ENCODE measurements around the gene CACNB1. TPM values are rescaled to one million over a fixed set of nuclear protein-coding genes. Genes with fewer than 3 reads are reported as not detected.

The CACNB1 gene
- total RNA-seq, 3 donors from 2014 or later: 8.3 to 9.0 (median 8.8) TPM

DNA sequence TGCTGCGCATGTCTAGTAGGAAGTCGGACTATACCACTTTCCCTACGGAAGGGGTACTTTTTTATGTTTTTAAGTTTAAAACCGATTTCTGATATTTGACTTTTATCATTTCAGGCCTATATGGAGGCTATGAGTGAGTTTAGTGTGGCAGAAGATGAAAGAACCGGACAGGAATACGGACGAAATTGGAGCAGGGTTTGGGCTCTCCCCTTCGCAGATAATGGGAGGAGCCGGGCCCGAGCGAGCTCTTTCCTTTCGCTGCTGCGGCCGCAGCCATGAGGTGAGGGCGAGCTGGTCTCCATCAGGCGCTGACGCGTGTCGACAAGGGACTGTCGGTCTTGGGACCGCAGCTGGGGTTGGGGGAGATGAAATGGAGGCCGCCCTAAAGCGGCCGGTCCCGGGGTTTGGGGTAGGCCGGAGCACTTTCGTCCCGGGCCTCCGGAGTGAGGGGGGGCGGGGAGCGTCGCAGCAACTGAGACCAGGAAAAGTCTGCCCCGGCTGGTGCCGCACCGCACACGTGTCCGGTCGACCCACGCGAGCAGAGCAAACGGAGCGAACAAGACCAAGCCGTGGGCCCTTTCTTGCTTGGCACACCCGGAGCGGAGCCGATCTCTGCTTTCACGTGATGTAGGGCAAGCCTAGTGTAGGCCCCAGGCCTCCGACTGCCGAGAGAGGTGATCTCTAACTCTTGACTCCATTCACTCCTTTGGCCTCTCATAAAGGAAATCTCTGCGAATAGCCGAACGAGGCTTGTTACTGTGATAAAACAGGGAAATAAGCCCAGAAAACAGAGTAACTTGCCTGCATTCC, 2.8 kb upstream of the CACNB1 start, which contains the start of gene RPL19:
Gene RPL19 (plus strand): TSS at position 214 of the 810 bp plus-strand sequence. CDS start 62 bp downstream, at position 276.
- H3K27me3 Mint-ChIP-seq (ENCODE audit: low read depth): no peaks in the 10 kb centered on the region
- peak within 1 kb of the TSS; percentile 99 for H3K4me3 Mint-ChIP-seq
- peaks cover 62% of the 10 kb centered on the region for H3K4me1 Mint-ChIP-seq (ENCODE audit: low read depth)
- ATAC-seq (peak; percentile 74), DNase-seq (peak; percentile 77)
- no peaks in the 10 kb centered on the region for H3K9me3 Mint-ChIP-seq
- peaks cover 45% of the 10 kb centered on the region for H3K36me3 Mint-ChIP-seq (ENCODE audit: insufficient read depth)

DNA sequence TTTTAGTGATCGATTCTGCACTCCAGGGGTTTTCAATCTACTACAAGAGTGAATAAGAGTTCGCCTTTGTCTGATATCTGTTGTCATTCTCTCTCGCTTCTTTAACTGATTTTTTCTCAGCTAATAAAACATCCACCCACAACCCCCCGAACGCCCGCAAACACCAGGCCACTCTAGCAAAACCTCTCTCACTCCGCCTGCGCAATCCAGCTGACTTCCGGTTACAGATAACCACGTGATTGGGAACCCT, 2.3 kb upstream of the CACNB1 start:
- H3K4me3 Mint-ChIP-seq: peak overlapping the region; percentile 99
- H3K4me1 Mint-ChIP-seq (ENCODE audit: low read depth): peaks cover 60% of the 10 kb centered on the region
- peaks cover 40% of the 10 kb centered on the region for H3K36me3 Mint-ChIP-seq (ENCODE audit: insufficient read depth)
- H3K27me3 Mint-ChIP-seq (ENCODE audit: low read depth): no peaks in the 10 kb centered on the region
- DNase-seq: peak; percentile 82
- peak; percentile 45 to 53 for ATAC-seq
- H3K9me3 Mint-ChIP-seq: no peaks in the 10 kb centered on the region

DNA sequence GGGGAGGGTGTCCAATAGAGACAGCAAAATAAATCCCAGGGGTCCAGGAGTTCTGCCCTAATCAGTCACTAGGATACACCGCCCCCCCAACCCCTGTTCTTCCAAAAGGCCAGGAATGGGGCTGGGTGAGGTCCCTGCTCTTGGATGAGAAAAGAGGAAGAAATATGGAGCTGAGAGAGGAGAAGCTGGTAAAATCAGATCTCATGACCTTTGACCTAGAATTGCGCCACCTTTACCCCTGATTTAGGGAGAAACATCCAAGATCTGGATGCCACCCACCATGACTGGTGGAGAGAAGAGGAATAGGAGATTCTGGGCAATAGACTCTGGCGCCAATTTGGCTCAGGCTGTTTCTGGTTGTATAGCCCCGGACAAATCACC, 707 bp upstream of the CACNB1 start:
- H3K27me3 Mint-ChIP-seq (ENCODE audit: low read depth): no peaks in the 10 kb centered on the region
- peak overlapping the region; percentile 99 for H3K4me3 Mint-ChIP-seq
- H3K9me3 Mint-ChIP-seq: no peaks in the 10 kb centered on the region
- H3K36me3 Mint-ChIP-seq (ENCODE audit: insufficient read depth): peaks cover 26% of the 10 kb centered on the region
- ATAC-seq (no peak), DNase-seq (no peak)
- H3K4me1 Mint-ChIP-seq (ENCODE audit: low read depth): peaks cover 56% of the 10 kb centered on the region

DNA sequence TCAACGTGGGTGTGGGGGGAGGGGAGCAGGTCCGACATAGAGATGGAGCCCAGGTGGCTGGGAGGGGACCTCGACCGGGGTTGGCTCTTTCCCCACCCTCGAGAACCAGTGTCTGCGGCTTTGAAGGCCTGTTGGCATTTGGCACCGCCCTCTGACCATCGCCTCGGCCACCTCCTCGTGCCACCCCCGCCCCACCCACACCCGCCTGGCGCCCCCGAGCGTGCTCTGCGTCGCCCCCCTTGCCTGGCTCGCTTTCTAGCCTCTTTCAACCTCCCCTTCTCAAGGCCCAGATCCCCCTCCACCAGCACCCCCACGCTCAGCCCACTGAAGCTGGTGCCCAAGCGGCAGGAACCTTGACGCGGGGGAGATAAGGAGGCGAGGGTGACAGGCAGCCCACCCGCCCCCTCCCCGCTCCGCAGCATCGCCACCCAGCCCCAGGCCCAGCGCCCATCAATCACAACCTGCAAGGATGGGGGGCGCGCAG, 619 bp downstream of the CACNB1 start:
- peaks cover 18% of the 10 kb centered on the region for H3K36me3 Mint-ChIP-seq (ENCODE audit: insufficient read depth)
- ATAC-seq (peak; percentile 0 to 1), DNase-seq (no peak)
- H3K27me3 Mint-ChIP-seq (ENCODE audit: low read depth): no peaks in the 10 kb centered on the region
- peak overlapping the region; percentile 99 for H3K4me3 Mint-ChIP-seq
- no peaks in the 10 kb centered on the region for H3K9me3 Mint-ChIP-seq
- H3K4me1 Mint-ChIP-seq (ENCODE audit: low read depth): peaks cover 44% of the 10 kb centered on the region

DNA sequence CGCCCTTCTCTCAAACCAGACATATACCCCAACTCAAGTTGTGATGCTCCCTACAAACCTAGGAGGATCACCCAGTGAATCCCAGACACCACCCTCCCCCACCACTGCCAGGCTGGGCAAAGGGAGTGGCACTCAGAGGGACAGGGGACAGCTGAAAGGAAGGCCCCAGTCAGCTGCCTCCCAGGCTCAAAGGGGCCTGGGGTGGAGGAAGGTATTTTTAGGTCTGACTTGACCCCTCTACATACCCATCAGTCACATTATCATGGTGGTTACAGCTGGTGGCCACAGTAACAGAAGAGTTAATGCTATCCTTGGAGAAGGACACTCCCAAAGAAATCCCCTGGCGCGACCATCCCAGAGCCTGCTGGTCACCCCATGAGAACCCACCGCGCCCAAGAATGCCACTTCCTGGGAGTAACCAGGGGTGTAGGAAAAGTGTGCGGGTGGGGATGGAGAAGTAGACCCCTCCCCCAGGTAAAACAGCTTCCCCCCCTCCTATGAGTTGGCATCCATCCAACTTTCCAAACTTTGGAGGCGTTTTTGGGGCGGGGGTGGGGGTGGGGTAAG, 1.1 kb downstream of the CACNB1 start:
- Mint-ChIP-seq H3K4me3 (peak overlapping the region; percentile 75), H3K36me3 (ENCODE audit: insufficient read depth) (peaks cover 14% of the 10 kb centered on the region), H3K9me3 (no peaks in the 10 kb centered on the region), H3K27me3 (ENCODE audit: low read depth) (no peaks in the 10 kb centered on the region), H3K4me1 (ENCODE audit: low read depth) (peaks cover 42% of the 10 kb centered on the region)
- DNase-seq (no peak), ATAC-seq (no peak)

DNA sequence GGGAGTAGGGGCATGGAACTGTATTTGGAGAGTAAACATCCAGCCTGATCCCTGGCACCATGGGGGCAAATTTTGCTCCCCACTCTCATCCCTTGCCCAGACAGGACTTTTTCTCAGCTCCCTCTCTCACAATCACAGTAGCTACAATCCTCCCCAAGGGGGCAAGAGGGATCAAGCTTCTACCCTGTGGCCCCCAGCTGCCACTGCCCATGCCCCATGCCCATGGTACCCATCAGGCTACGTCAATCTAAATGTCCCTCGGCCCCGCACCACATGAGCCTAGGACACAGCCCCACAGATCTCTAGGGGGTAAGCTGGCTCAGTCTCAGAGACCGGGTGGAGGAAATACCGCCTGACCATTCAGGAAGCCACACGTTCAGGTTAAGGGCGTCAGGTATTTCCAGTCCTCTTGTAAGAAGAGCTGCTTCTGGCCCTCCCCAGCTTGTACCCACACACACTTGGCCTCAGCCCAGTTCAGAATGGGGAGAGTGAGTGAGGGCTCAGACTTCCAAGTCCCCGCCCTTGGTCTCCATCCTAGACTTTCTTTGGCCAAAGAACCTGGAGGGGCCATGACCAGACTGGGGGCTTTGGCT, 1.8 kb downstream of the CACNB1 start:
- ATAC-seq (no peak), DNase-seq (no peak)
- peaks cover 7% of the 10 kb centered on the region for H3K36me3 Mint-ChIP-seq (ENCODE audit: insufficient read depth)
- H3K4me1 Mint-ChIP-seq (ENCODE audit: low read depth): peaks cover 39% of the 10 kb centered on the region
- no peaks in the 10 kb centered on the region for H3K9me3 Mint-ChIP-seq
- H3K27me3 Mint-ChIP-seq (ENCODE audit: low read depth): no peaks in the 10 kb centered on the region
- H3K4me3 Mint-ChIP-seq: peak overlapping the region; percentile 75

DNA sequence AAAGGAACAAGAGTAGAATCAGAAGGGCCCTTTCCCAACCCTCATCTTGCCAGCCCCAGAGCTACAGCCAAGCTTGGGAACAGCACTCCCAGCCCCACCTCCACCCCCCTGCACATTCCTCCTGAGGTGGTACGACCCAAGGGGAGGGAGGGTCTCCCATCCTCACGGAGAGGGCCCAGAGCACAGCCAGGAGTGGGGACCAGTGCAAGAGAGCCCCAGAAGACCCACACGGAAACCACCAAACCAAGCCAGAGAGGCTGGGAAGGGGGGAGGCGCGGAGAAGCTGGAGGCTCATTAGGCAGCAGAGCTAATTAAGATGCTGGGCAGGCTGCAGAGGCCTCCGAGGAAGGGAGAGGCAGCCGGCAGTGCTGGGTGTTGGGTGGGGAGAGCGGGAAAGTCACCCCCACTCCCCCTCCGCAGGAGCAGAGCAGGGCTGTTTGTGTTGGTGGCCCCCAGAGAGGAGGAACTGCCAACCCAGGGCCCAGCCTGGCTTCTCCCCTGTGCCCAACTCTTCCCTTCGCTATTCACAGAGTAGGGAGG, 2.4 kb downstream of the CACNB1 start:
- ATAC-seq (no peak), DNase-seq (no peak)
- Mint-ChIP-seq H3K9me3 (no peaks in the 10 kb centered on the region), H3K27me3 (ENCODE audit: low read depth) (no peaks in the 10 kb centered on the region), H3K4me1 (ENCODE audit: low read depth) (peaks cover 39% of the 10 kb centered on the region), H3K4me3 (no peak overlapping the region), H3K36me3 (ENCODE audit: insufficient read depth) (peaks cover 3% of the 10 kb centered on the region)

DNA sequence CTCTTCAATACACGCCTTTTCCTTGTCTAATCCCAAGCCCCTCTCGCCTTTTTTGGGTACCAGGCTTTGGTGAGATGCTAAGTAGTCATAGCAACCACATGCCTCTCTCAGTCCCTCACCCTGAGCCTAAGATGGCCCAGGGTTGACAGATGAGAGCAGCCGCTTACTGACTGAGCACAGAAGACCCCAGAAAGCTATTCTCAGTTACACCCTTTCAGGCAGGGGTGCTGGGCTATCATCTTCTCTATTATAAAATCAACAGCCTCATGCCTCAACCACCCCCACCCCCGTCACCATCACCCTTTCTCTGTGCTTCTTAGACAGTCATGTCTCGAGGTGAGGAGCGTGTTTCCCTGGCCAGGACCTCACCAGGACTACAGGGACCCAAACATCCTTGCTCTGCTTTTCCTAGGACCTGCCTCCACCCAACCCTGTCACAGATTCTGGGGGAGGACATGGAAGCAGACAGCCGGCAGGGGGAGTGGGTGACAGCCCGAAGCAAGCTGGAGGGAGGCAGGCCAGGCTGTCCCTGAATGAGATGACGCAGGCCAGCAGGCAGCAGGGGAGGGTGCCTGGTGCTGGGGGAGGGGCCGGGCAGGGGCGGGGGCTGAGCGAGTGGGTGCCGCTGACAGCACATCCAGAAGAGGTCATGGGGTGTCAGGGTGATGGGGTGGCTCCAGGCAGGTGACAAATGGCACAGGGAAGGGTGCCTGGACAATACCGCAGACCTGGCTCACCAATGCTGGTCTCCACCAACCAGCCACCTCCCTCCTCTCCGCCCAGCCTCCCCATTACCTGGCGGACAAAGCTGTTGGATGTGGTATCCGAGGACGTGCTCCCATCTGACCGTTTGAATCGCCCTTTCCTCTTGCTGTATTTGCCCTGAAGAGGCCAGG, 3.1 kb downstream of the CACNB1 start:
- Mint-ChIP-seq H3K36me3 (ENCODE audit: insufficient read depth) (peaks cover 3% of the 10 kb centered on the region), H3K4me1 (ENCODE audit: low read depth) (peaks cover 33% of the 10 kb centered on the region), H3K4me3 (no peak overlapping the region), H3K27me3 (ENCODE audit: low read depth) (no peaks in the 10 kb centered on the region), H3K9me3 (no peaks in the 10 kb centered on the region)
- no peak for ATAC-seq
- no peak for DNase-seq

DNA sequence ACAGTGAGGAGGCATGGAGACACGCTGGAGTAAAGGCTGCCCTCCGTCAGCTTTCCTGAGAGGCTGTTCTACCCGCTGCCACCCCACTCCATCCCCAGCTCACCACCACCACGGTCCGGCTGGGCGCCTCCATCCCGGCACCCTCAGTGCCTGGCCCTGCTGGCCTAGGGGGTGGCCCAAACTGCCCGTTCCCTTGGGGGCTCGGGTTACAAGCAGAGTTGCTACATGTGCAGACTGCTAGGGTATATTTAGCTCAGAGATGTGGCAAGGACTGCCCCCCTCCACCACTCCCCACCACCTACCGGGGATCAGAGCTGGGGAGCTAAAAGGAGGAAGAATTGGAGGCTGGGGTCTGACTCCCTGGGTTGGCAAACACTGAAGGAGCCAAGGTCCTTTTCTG, 4.1 kb downstream of the CACNB1 start:
- Mint-ChIP-seq H3K27me3 (ENCODE audit: low read depth) (no peaks in the 10 kb centered on the region), H3K4me3 (no peak overlapping the region), H3K36me3 (ENCODE audit: insufficient read depth) (peaks cover 4% of the 10 kb centered on the region), H3K4me1 (ENCODE audit: low read depth) (peaks cover 23% of the 10 kb centered on the region), H3K9me3 (no peaks in the 10 kb centered on the region)
- ATAC-seq: no peak
- no peak for DNase-seq

DNA sequence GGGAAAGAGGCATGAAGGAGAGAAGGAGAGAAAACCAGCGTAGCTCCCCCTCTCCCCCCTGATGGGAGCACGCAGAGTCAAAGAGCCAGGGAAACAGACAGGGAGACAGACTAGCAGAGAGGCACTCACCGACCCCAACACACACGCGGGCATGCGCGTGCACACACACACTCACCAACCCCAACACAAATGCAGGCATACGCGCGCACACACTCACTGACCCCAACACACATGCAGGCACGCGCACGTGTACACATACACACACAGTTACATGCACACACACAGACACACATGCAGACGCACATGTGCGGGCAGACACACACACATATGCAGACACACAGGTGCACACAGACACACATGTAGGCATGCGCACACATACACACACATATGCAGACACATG, 4.6 kb downstream of the CACNB1 start:
- no peaks in the 10 kb centered on the region for H3K27me3 Mint-ChIP-seq (ENCODE audit: low read depth)
- no peak overlapping the region for H3K4me3 Mint-ChIP-seq
- DNase-seq (no peak), ATAC-seq (no peak)
- H3K4me1 Mint-ChIP-seq (ENCODE audit: low read depth): peaks cover 19% of the 10 kb centered on the region
- H3K9me3 Mint-ChIP-seq: no peaks in the 10 kb centered on the region
- H3K36me3 Mint-ChIP-seq (ENCODE audit: insufficient read depth): peaks cover 4% of the 10 kb centered on the region

DNA sequence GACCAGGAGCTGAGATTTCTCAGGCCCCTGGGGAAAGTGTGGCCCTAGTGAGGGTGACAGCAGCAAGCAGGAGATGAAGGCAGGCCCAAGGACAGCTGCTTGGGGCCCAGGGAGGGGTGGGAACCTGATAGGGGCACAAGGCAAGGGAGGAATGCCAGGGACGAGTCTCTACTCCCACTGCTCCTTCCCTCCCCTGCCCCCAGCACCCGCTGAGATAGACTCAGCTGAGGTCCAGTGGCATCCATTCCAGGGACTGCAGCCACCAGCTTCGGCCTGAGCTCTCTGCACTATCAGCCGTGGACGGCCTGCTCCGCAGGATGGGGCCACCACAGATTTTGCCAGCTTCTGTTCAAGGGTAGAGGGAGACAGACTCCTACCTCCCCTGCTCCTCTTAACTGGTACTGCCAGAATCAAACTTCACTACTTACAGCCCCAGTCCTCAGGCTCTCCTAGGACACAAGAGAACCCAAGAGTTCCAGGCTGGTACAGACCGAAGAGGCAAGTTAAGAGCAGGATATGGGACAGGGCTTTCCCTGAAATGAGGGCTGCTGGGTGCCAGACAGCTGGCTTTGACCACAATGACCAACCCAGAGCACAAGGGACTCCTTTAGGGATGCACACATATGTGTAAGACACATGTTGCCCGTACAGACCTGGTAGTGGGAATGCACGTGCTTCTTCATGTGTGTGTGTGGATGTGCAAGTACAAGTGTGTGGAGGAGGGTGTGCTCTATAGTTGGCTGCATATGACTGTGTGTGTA, 5.5 kb downstream of the CACNB1 start:
- H3K4me3 Mint-ChIP-seq: no peak overlapping the region
- DNase-seq: no peak
- no peaks in the 10 kb centered on the region for H3K27me3 Mint-ChIP-seq (ENCODE audit: low read depth)
- ATAC-seq: no peak
- H3K36me3 Mint-ChIP-seq (ENCODE audit: insufficient read depth): peaks cover 4% of the 10 kb centered on the region
- no peaks in the 10 kb centered on the region for H3K9me3 Mint-ChIP-seq
- peaks cover 19% of the 10 kb centered on the region for H3K4me1 Mint-ChIP-seq (ENCODE audit: low read depth)

DNA sequence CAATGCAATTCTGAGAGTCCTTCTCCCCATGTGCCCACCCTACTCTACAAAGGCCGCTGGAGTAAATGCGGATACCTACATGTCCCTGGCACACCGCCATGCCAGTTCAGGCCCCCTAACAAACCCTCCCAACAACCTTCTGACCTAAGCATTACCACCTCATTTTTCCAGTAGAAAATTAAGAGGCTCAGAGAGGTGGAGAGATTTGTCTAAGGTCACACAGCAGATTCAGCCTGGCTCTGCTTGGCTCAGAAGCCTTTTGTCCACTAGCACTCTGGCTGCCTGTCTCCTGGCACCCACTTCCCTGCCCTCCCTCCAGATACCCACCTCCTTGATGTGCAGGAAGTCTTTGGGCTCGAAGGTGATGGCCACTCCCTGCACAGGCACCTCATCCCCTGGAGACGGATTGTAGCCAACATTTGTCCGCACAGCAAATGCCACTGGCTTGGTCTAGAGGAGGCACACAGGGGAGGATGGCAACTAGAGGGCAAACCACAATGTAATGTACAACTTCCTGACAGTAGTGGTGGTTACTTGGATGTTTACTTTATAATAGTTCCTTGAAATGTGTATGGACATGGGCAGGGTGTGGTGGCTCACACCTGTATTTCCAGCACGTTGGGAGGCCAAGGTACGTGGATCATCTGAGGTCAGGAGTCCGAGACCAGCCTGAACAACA, 10.2 kb downstream of the CACNB1 start:
- ATAC-seq: no peak
- no peak overlapping the region for H3K4me3 Mint-ChIP-seq
- no peaks in the 10 kb centered on the region for H3K27me3 Mint-ChIP-seq (ENCODE audit: low read depth)

DNA sequence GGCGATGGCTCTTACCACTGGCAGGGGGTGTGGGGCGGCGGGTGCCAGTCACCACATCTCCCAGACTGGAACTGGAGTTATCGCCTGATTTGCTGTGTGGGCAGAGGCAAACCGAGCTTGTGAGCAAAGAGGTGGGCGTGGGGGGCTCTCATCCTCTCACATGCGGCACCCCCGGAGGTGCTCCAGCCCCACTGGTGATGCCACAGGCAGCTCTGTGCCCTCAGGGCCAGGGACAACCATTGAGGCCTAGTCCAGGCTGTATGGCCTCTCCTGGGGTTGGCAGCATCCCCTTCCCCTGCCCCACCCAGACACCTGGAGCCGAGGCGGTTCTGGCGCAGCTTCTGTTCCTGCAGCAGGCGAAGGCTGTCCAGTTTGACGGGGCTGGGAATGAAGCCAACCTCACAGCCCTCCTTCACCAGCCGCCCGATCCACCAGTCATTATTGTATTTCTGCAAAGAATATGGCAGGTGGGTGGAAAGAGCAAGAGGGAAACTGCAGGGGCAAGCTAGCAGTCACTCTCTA, 10.9 kb downstream of the CACNB1 start:
- no peaks in the 10 kb centered on the region for H3K4me1 Mint-ChIP-seq (ENCODE audit: low read depth)
- H3K4me3 Mint-ChIP-seq: no peak overlapping the region
- DNase-seq (no peak), ATAC-seq (no peak)
- no peaks in the 10 kb centered on the region for H3K9me3 Mint-ChIP-seq
- H3K36me3 Mint-ChIP-seq (ENCODE audit: insufficient read depth): peaks cover 11% of the 10 kb centered on the region
- H3K27me3 Mint-ChIP-seq (ENCODE audit: low read depth): no peaks in the 10 kb centered on the region

More for the DNA sequence above, 10.2 kb downstream of the CACNB1 start:
- H3K9me3 Mint-ChIP-seq: no peaks in the 10 kb centered on the region
- no peaks in the 10 kb centered on the region for H3K4me1 Mint-ChIP-seq (ENCODE audit: low read depth)
- DNase-seq: no peak
- peaks cover 12% of the 10 kb centered on the region for H3K36me3 Mint-ChIP-seq (ENCODE audit: insufficient read depth)
